ENCODE results near the gene ZNF701.
"Not testable (repeated sequence)": the region's sequence is repeated elsewhere in the genome, so short reads cannot be mapped to it uniquely, and the experiment has no call there.

ZNF701 gene

GRCh38 chr19:52566121-52566520 lies 4.0 kb upstream of the ZNF701 start:
- no peak for DNase-seq (ENCODE audit: low read depth in 2 of 2)

- DNase-seq (ENCODE audit: low read depth in 2 of 2), result no peak
These were observed 3.5 kb upstream of the ZNF701 start for GRCh38 chr19:52566588-52566987.

GRCh38 chr19:52567921-52568320 lies 2.2 kb upstream of the ZNF701 start:
- DNase-seq (ENCODE audit: low read depth in 2 of 2), result no peak

GRCh38 chr19:52569638-52569999 lies 468 bp upstream of the ZNF701 start:
- DNase-seq (ENCODE audit: low read depth in 2 of 2), result not testable (repeated sequence)

GRCh38 chr19:52584736-52585440 lies 14.8 kb downstream of the ZNF701 start:
- no peak for DNase-seq (ENCODE audit: low read depth in 2 of 2)

- no peak for DNase-seq (ENCODE audit: low read depth in 2 of 2)
These were observed 15.5 kb downstream of the ZNF701 start for GRCh38 chr19:52585604-52586003.

- no peak for DNase-seq (ENCODE audit: low read depth in 2 of 2)
These were observed 20.6 kb downstream of the ZNF701 start for GRCh38 chr19:52590728-52591127.

GRCh38 chr19:52592301-52592700 lies 22.2 kb downstream of the ZNF701 start:
- no peak for DNase-seq (ENCODE audit: low read depth in 2 of 2)

- not testable (repeated sequence) for DNase-seq (ENCODE audit: low read depth in 2 of 2)
These were observed 23.4 kb downstream of the ZNF701 start for GRCh38 chr19:52593441-52593840.

GRCh38 chr19:52599241-52599640 lies 29.2 kb downstream of the ZNF701 start:
- no peak for DNase-seq (ENCODE audit: low read depth in 2 of 2)

GRCh38 chr19:52600639-52601024 lies 30.5 kb downstream of the ZNF701 start:
- DNase-seq (ENCODE audit: low read depth in 2 of 2), result no peak

GRCh38 chr19:52601025-52601973 lies 31.2 kb downstream of the ZNF701 start:
- DNase-seq (ENCODE audit: low read depth in 2 of 2), result peak; percentile 85 to 93

- DNase-seq (ENCODE audit: low read depth in 2 of 2), result not testable (repeated sequence)
These were observed 31.9 kb downstream of the ZNF701 start for GRCh38 chr19:52601974-52602366.

- DNase-seq (ENCODE audit: low read depth in 2 of 2), result no peak
These were observed 32.9 kb downstream of the ZNF701 start for GRCh38 chr19:52602941-52603340.

- no peak for DNase-seq (ENCODE audit: low read depth in 2 of 2)
These were observed 33.6 kb downstream of the ZNF701 start for GRCh38 chr19:52603558-52604207.

GRCh38 chr19:52613299-52613906 lies 43.3 kb downstream of the ZNF701 start:
- no peak for DNase-seq (ENCODE audit: low read depth in 2 of 2)

GRCh38 chr19:52621376-52621775 lies 51.3 kb downstream of the ZNF701 start:
- DNase-seq (ENCODE audit: low read depth in 2 of 2), result no peak

GRCh38 chr19:52622261-52622660 lies 52.2 kb downstream of the ZNF701 start:
- DNase-seq (ENCODE audit: low read depth in 2 of 2), result no peak

- DNase-seq (ENCODE audit: low read depth in 2 of 2), result no peak
These were observed 56.8 kb downstream of the ZNF701 start for GRCh38 chr19:52626915-52627314.

- not testable (repeated sequence) for DNase-seq (ENCODE audit: low read depth in 2 of 2)
These were observed 57.4 kb downstream of the ZNF701 start for GRCh38 chr19:52627441-52627840.

- no peak for DNase-seq (ENCODE audit: low read depth in 2 of 2)
These were observed 65.9 kb downstream of the ZNF701 start for GRCh38 chr19:52635786-52636570.

Measured in stimulated activated CD8-positive, alpha-beta memory T cell treated with anti-CD3 and anti-CD28 coated beads, Interleukin-2, amount 100 ng/mL, for 48 hours (primary cell).